GM12892 (cell line): ENCODE measurements around the gene SHANK3.

Experiments used
- POLR2A ChIP-seq: IDR thresholded peaks from 2 replicates; pipeline ENCODE4 v1.6.1; 2011; ENCODE audit warnings: low read depth, low read length, control low read depth
- POLR2AphosphoS5 ChIP-seq: IDR thresholded peaks from 2 replicates; pipeline ENCODE4 v1.6.1; 2011; ENCODE audit warnings: low read depth, low read length, control low read depth
- TAF1 ChIP-seq: IDR thresholded peaks from 2 replicates; pipeline ENCODE4 v1.6.1; 2011; ENCODE audit warnings: low read depth, mild to moderate bottlenecking, control low read depth, low read length, borderline replicate concordance

- TF ChIP-seq TAF1 (no peak), POLR2AphosphoS5 (no peak), POLR2A (no peak)
Measured at GRCh38 chr22:50626850-50627641, 45.6 kb upstream of the SHANK3 start.
